NCI-H82 treated with DMSO at 0.1 percent for 48 hours (cell line): ENCODE data around the gene CADM2.

Experiments
- DNase-seq: peaks from one replicate; lab custom pipeline; 2025; ENCODE audit not compliant: unreplicated experiment; lab: John Stamatoyannopoulos, UW

Gene CADM2

DNA sequence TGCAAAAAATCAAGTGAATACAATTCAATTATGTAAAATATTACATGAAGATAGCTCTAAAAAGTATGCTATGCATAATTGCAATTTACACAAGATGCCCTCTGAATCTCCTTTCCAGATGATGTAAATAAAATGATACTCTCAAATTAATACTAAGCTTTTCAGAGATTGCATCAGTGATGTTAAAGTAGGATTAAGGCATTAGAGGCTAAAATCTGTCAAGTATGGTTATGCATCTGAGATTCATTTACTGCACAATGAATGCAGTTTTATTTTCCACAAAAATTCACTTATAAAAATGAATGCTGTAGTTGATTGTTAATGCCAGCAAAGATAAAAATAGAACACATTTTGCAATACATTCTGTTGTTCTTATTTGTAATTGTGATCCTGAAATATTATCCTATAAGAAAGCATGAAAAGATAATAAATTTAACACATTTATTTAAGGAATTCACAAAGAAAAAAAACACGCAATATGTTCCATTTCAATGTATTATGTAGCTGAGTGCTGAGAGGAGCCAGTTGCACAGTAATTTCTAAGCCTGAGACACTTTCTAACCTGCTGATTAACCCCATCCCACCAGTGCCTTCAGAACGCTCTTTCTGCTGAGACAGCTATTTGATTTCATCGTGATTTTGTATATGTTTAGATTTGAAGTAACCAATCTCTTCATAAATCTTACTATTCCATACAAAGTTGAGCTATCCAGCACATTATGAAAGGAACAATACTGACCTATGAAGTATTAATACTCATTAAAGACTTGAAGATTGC lies 224.4 kb downstream of the CADM2 start:
- no peak for DNase-seq

DNA sequence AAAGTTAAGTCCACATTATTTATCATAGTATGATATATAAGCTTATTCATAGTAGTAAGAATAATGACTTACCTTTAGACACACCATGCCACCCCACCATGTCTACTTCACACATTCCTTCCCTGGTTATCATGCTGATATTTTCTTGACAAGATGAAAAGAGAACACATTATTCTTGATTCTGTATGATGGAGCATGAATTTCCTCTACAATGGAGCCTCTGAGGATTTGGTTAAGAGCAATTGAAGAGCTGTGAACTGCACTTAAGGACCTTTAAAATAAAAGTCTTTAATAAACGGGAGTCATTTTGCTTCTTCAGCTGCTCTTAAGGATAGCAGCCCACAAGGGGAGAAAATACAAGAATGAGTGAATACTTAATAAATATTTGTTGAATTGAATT lies 226.7 kb downstream of the CADM2 start:
- no peak for DNase-seq

DNA sequence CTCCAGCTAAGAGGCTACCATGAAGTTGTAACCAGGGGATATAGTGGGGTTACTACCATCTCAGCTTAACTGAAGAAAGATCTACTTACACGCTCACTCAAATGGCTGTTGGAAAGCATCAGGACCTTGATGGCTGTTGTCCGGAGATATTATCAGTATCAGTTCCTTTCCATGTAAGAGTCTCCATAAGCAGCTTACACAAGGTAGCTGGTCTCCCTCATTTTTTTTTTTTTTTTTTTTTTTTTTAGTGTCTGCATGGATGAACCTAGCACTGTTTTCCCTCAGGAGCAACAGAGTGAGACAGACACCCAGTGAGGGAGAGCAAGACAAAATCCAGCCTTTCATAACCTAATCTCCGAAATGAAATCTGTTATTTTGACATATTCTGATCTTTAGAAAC lies 230.9 kb downstream of the CADM2 start:
- no peak for DNase-seq

DNA sequence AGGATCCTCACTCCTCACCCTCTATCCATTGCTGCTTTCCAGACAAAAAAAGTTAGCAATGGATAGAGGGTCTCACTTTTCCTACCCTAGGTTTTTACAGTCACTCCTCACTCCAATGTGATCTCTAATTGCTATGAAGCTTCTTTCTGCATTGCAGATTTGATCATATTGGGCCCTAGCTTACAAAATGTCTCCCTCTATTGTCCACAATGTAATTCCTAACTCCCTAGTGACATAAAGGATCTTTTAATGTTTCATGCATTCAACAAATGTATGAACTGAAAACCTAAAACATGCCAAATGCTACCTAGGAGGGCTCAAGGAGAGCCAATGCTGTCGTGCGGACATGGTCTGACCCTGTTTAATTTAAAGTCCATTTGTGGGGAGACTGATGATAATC lies 234.8 kb downstream of the CADM2 start:
- no peak for DNase-seq

DNA sequence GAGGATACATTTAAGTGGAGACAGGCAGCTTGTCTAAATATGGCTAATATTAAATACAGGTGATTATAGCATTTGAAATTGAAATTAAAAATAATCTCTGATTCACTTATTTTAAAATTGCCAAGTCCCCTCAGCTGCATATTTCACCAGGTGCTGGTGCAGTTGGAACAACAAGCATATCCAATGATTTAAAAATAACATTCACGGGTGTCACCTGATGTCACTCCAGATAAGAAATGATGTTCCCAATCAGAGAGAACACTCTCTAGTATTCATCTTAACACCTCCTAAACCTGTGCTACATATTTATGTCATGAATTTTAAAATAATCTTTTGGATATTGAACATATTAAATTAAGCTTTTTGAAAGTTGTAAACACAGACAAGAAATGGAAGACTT lies 249.9 kb downstream of the CADM2 start:
- DNase-seq = no peak

DNA sequence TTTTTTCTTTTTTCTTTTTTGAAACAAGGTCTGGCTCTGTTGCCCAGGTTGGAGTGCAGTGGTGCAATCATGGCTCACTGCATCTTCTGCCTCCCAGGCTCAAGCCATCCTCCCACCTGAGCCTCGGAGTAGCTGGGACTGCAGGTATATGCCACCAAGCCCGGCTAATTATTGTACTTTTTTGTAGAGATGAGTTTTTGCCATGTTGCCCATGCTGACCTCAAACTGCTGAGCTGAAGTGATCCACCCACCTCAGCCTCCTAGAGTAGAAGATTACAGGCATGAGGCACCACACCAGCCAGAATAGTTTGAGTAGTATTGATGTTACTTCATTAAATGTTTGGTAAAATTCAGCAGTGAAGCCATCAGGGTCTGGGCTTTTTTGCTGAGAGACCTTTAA lies 251.8 kb downstream of the CADM2 start:
- no peak for DNase-seq

DNA sequence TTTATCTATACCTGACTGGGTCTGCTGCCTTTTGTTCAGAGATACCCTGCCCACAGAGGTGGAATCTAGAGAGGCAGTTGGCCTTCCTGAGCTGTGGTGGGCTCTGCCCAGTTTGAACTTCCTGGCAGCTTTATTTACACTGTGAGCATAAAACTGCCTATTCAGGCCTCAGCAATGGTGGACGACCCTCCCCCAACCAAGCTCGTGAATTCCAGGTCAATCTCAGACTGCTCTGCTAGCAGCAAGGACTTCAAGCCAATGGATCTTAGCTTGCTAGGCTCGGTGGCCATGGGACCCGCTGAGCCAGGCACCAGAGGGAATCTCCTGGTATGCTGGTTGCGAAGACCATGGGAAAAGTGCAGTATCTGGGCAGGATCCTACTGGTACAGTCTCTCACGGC lies 270.2 kb downstream of the CADM2 start:
- no peak for DNase-seq

DNA sequence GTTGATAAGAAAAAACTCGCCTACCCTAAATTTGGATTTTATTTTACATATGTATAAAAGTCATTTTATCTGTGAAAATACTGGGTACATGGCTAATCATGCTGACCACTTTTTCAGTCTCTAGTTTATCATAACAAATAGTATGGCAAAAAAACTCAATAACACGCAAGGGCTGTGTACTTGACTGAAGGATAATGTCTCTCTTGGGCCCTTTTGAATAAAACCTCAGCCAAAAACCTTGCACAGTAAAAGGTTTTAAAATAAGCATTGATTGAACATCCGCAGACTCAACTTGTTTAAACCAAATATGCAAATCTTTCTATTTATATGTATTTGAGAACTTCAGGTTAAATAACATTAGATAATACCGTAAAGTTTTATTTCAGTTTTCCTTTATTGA lies 285.3 kb downstream of the CADM2 start:
- no peak for DNase-seq

DNA sequence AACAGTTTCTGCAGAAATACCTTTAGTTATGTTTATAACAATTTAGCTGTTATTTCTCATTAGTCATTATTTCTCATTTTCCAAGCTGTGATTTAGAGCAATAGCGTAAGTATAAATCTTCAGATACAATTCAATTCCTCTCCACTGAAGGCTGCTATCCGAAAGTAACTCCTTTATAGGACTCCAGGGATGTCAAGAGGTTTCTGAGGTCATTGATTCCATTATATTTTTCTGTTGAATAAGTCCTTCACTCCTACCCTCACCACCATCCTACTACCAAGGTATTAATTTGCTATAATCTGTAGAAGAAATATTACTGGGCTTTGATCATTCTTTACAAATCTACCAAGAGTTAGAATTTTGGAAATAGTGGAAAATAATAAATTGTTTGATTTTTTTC lies 285.7 kb downstream of the CADM2 start:
- DNase-seq = no peak

DNA sequence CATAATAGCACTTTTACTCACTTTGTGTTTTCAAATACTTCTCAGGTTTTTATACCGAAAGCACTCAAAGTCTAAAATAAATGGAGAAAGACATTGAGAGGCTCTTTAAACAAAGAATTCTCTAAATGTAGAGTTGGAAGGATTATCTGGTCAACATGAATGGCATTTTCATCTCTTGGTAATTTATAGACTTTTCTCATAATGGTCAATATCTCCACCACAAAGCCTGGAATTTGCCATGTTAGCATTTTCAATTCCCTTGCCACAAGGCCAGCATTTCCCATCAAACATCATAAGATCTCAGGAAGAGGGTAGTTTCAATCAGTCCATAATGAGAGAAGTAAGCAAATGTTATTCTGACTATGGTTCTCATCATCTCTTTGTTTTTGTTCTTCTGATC lies 293.0 kb downstream of the CADM2 start:
- DNase-seq = no peak

DNA sequence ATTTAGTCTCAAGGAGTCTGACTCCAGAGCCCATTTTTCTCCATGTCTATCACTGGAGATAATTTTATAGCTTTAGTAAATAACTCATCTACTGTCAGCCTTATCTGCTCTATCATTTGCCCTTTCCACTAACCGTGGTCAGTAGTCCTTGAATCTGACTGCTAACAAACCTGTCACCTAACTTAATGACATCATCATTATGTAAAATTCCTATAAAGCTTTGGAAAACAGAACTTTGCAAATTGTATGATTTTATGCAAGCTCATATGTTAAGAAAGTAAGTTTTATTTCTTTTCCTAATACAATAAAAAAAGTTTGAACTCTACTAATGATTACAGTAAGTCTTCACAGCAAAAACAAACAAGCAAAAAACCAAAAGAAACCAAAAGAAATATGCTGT lies 293.9 kb downstream of the CADM2 start:
- DNase-seq = no peak

DNA sequence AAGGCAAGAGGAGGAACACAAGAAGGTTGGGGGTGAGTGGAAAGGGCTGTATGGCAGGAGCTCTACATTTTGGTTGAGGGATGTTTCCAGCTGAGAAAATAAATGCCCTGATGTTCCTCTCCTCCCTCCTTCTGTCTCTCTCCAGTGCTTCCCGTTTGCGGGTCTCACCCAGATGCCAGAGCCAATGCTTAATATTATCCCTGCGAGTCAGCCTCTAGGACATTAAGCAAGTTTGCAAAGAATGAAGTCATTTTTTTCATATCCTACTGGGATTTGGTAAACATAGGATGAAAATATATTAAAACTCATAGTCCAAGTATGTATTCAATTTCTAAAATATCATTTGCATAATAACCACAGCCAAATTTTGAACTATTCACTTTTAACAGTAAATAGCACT lies 295.9 kb downstream of the CADM2 start:
- no peak for DNase-seq

DNA sequence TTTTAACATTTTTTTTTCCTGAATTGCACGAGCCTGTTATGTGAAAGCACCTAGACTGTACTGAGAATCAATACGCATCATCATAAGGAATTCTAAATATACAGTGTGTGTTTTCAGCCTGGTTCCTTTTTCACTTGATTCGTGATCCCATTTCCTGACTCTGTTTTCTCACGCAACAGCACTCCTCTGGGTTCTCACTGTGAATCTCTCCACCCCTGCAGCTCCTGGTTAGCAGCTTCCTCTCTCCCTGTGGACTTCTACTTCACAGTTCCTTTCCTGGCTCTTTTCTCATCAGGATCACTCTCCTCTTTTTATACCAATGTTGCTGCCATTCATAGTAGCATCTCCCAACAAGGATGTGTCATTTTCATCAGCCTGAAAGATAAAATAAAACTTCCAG lies 297.2 kb downstream of the CADM2 start:
- no peak for DNase-seq

DNA sequence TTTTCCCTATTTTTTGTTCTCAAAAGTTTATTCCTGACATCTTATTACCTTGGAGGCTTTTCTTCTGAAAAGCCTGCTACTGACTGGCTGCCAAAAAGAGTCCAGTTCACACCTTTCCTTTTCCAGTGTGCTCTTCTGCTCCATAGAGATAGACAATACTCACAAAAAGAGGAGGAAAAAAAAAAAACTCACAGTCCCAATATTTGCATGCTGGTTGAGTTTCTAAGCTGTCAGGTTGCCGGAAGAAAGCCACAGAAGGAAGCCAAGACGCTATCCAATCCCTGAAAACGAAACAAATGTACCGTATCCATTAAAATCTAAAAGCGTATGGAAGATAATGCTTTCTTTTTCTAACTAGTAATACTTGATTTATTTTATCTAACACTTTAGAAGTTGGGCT lies 299.5 kb downstream of the CADM2 start:
- DNase-seq = no peak

DNA sequence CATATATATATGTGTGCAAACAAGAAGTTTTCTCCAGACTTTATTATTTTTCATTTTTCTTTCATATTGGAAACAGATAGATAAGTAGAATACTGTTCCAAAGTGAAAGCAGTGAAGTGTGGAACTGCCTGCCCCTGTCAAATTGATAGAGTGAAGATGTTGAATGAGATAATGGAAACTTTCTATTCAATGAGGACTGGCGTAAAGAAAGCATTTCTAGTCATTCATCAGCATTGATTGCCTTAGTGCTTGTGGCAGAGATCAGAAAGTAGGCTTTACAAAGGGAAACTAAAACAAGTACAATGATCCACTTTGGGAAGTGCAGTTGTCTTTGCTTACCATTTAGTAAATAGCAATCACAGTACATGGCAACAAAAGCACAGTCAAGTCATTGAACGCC lies 300.0 kb downstream of the CADM2 start:
- no peak for DNase-seq

DNA sequence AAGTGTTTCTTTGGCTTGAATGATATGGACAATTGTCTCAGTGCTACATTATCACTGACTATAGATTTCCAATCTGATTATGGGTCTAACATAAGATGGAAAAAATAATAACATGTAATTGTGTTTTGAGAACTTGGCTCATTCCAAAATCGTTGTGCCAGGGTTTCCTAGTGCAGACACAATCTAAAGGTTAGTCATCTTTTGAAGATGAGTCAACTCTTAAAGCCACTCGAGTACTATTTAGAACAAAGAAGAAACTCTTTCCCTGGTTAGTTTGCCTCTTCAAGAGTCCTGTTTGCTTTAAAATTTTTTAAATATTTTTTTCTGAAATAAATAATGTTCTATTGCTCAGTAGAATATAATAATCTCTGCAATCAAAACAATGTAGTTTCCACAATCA lies 301.0 kb downstream of the CADM2 start:
- no peak for DNase-seq

DNA sequence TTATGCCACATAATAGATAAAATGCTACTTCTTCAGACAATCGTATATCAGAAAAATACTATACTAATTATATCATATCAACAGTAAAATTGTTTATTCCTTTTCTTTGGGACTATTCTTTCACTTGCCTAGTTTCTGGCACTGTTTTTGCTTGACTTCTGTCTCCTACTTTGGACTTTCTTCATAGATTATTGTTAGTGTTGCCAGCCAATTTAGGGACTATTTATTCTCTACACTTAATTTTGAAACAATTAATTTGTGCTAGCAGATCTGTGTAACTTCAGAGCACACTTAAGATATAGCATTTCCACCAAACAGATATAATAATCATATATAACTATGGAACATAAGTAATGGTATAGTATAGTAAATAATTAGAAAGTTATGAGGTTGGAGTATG lies 305.6 kb downstream of the CADM2 start:
- DNase-seq = no peak

DNA sequence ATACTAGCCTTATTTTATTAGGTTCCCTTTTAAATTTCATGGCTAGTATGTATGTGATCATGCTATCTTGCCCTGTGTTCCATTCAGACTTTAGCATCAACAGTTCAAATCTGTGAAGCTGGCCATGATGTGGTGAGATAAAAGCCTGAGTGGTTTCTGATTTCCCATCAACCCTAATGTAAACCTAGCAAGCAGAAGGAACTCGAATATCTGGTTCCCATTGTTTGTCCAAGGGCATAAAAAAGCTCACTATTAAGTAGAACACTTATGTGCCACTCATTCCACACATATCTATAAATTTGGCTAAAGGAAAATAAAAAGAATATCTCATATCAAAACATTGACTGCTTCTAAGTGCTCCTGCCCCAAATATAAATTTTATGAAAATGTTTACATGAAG lies 311.7 kb downstream of the CADM2 start:
- DNase-seq = no peak

DNA sequence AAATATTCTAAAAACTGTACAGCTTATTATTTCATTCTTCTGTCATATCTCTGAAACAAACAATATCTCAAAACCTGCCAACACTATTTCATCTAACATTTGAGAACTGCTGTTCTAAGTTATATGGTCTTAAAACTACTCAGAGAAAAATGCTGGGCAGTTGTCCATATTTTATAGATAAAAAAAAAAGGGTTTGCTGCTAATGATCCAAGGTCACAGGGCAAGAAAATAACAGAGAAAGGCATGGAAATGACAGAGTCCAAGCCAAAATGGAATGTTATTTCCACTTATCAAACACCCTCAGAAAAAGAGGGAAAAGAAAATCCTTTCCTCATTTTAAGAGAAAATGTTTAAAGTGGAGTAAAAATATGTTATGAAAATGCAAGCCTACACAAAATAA lies 313.1 kb downstream of the CADM2 start:
- no peak for DNase-seq

DNA sequence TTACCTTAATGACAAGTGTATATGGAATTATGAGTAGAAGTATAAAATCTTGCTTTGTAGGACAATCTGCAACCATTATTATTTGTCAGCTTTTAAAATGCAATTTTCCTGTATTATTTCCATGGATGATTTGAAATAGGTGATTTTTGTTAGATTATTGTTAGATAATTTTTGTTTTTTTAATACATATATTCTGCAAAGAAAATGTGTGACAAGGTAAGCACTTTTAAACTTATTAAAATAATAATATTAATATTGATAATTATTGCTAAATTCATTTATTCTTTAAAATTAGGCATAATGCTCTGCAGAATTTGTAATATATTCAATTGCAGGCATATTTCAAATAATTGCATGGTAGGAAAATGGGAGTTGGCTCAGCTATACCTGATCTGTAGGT lies 329.5 kb downstream of the CADM2 start:
- DNase-seq = no peak

DNA sequence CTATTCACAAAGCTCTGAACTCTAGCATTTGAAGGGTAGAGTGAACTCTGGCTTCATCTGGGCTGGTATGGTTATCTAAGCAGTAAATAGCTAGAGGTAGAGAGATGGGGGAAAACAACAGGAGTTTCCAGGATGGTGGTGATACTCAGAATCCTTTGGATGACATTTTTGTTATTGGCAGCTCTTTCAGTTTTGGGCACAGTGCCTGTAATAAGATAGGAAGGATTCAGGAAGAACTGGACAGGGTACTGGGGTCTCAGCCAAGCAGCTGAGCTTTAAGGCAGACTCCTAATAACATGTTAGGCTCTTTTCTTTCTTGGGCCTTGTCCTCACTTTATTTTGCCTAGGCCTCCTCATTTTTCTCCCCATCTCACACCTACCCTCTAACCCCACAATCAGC lies 338.5 kb downstream of the CADM2 start:
- no peak for DNase-seq

DNA sequence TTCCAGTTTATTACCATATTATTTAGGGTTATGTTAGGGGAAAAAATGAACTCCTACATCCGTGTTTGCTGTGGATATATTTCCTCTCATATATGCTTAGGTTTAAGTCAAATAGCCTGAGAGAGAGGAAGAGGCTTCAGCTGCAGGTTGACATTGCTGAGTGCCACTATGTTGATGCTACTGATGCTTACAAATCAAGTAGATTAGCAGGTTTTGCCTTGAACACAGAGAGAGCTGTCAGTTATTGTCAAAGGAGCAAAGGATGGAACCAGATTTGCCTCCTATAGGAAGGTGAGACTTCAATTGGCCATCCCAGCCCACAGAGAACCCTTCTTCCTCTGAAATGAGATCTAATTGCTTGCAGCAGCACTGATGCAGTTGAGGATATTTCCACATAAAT lies 339.2 kb downstream of the CADM2 start:
- DNase-seq = no peak

DNA sequence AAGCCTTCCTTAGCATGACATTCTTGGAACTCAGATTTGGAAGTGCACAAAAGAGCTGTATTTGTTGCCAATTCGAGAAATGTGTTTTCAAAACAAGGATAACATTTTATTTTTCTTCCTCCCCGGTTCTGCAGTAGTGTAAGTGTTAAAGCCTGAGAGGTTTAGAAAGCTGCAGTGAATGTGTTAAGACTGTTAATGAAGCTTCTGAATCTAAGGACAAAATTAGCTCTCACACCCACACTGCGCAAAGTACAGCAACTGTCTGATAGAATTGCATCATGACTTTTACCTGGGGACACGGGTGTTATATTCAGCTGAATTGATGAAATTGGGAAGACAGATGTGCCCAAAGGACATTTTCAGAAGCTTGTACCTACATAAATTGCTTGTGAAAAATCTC lies 344.4 kb downstream of the CADM2 start:
- DNase-seq = no peak
